HG03460 (cell line): Measurements from ENCODE around the gene PTCH2.
"Not testable (repeated sequence)": the region's sequence is repeated elsewhere in the genome, so short reads cannot be mapped to it uniquely, and the experiment has no call there.

Experiments
- ATAC-seq: cut with Tn5 transposase; IDR thresholded peaks from one replicate; pipeline ENCODE4 v1.9.1; 2021; ENCODE audit not compliant: unreplicated experiment

PTCH2 gene

GRCh38 chr1:44803062-44803311 lies 40.1 kb downstream of the PTCH2 start:
- no peak for ATAC-seq

- ATAC-seq = no peak
Observed at GRCh38 chr1:44802306-44803061, 40.6 kb downstream of the PTCH2 start.

- ATAC-seq = no peak
Observed at GRCh38 chr1:44801491-44802305, 41.4 kb downstream of the PTCH2 start.

GRCh38 chr1:44799770-44800584 lies 43.1 kb downstream of the PTCH2 start, which contains the start of gene PLK3:
TSS of gene PLK3 (plus strand) at chr1:44800377. CDS start at chr1:44800464, 87 bp downstream.
- ATAC-seq = peak; percentile 85

GRCh38 chr1:44798481-44799365 lies 44.3 kb downstream of the PTCH2 start:
- ATAC-seq = no peak

GRCh38 chr1:44797886-44798285 lies 45.2 kb downstream of the PTCH2 start:
- ATAC-seq = not testable (repeated sequence)

- no peak for ATAC-seq
Observed at GRCh38 chr1:44792736-44793502, 50.1 kb downstream of the PTCH2 start.

- no peak for ATAC-seq
Observed at GRCh38 chr1:44790968-44791801, 51.9 kb downstream of the PTCH2 start.

GRCh38 chr1:44788120-44788860 lies 54.8 kb downstream of the PTCH2 start, which contains the start of gene BEST4:
TSS of gene BEST4 (minus strand) at chr1:44788170. CDS start at chr1:44787705, 465 bp downstream.
- ATAC-seq = no peak

- no peak for ATAC-seq
Observed at GRCh38 chr1:44787506-44787905, 55.5 kb downstream of the PTCH2 start.

- ATAC-seq = no peak
Observed at GRCh38 chr1:44786841-44787426, 56.1 kb downstream of the PTCH2 start.

- no peak for ATAC-seq
Observed at GRCh38 chr1:44786138-44786840, 56.8 kb downstream of the PTCH2 start.

- ATAC-seq = no peak
Observed at GRCh38 chr1:44785501-44786137, 57.4 kb downstream of the PTCH2 start.

GRCh38 chr1:44785029-44785380 lies 58.0 kb downstream of the PTCH2 start:
- ATAC-seq = no peak

GRCh38 chr1:44784094-44785028 lies 58.7 kb downstream of the PTCH2 start:
- no peak for ATAC-seq

- no peak for ATAC-seq
Observed at GRCh38 chr1:44783697-44784093, 59.4 kb downstream of the PTCH2 start.
